Upper lobe of left lung (tissue), 6 donors: ENCODE results near the gene HERPUD1. TPM values are rescaled to one million over a fixed set of nuclear protein-coding genes. Genes with fewer than 3 reads are reported as not detected.
A peak's percentile ranks its signal among the peaks of the same experiment; 100 is the strongest.

Experiments used
- ATAC-seq, 2 donors: fragments of 200-7000 bp; cut with Tn5 transposase; one replicate each; pipeline ENCODE4 v1.9.1; 2022; ENCODE audit warnings: mild to moderate bottlenecking in 2 of 2, moderate library complexity in 2 of 2; ENCODE audit not compliant: low FRiP score in 2 of 2
- DNase-seq, 2 donors: peaks; one replicate each; pipeline ENCODE4 v3.0.0-alpha.2; 2019 to 2020
- H3K27ac ChIP-seq, 4 donors: fragments of 200-600 bp; sonication (generic); one replicate each; pipeline ENCODE4 v1.5.1; 2016 to 2019
- H3K27me3 ChIP-seq, 4 donors: fragments of 200-600 bp; sonication (generic); one replicate each; pipeline ENCODE4 v1.5.1; 2017 to 2019
- H3K36me3 ChIP-seq, 4 donors: fragments of 200-600 bp; sonication (generic); one replicate each; pipeline ENCODE4 v1.5.1; 2016 to 2019
- H3K4me1 ChIP-seq, 4 donors: fragments of 200-600 bp; sonication (generic); one replicate each; pipeline ENCODE4 v1.5.1; 2018 to 2019
- H3K4me3 ChIP-seq, 4 donors: fragments of 200-600 bp; sonication (generic); one replicate each; pipeline ENCODE4 v1.5.1; 2017 to 2019; ENCODE audit warnings: mild to moderate bottlenecking in 2 of 4, moderate library complexity in 1 of 4
- H3K9me3 ChIP-seq, 4 donors: fragments of 200-600 bp; sonication (generic); one replicate each; pipeline ENCODE4 v1.5.1; 2018 to 2019
- EP300 ChIP-seq, 4 donors: sonication (generic); formaldehyde crosslinking; IDR thresholded peaks; one replicate each; pipeline ENCODE4 v1.5.1; 2017; ENCODE audit warnings: antibody characterized with exemption in 4 of 4, control low read depth in 2 of 4
- POLR2A ChIP-seq, 4 donors: fragments of 450-650 bp; IDR thresholded peaks; one replicate each; pipeline ENCODE4 v1.5.1; 2016 to 2017; ENCODE audit warnings: antibody characterized with exemption in 4 of 4, mild to moderate bottlenecking in 2 of 4
- POLR2AphosphoS5 ChIP-seq, 2 donors: sonication (generic); formaldehyde crosslinking; IDR thresholded peaks; one replicate each; pipeline ENCODE4 v1.5.1; 2017; ENCODE audit warnings: antibody characterized with exemption in 2 of 2
- WGBS, 2 donors: methylation state at CpG; one replicate each; pipeline ENCODE4 v1.1.5; 2017 to 2018; 5-methylcytosine and 5-hydroxymethylcytosine counted together
- total RNA-seq, 6 donors: library from RNA; depleted of rRNA in 4 of 6; stranded (reverse); fragments of >200 nt in 4 of 6; gene quantifications; one replicate each; pipeline versions ENCODE4 v1.1.0 to v1.2.1, GENCODE V29; 2016 to 2021
- TF ChIP-seq, protein P1 (sequence below), 6 experiments: fragments of 450-650 bp in 4 of 6; fragments of 200-600 bp in 2 of 6; sonication (generic) in 2 of 6; IDR thresholded peaks; one replicate each; pipeline ENCODE4 v1.5.1; 2016 to 2019; ENCODE audit warnings: antibody characterized with exemption in 6 of 6
- donor health status: DM: no; HTN: no; CAD: no; lungs with moderate emphysema.
- donor health status: DM: no; HTN: yes; CAD: no; lungs with severe emphysema.

The HERPUD1 gene
- total RNA-seq, 6 donors from 2014 or later = 81.0 to 283 (median 196) TPM

DNA sequence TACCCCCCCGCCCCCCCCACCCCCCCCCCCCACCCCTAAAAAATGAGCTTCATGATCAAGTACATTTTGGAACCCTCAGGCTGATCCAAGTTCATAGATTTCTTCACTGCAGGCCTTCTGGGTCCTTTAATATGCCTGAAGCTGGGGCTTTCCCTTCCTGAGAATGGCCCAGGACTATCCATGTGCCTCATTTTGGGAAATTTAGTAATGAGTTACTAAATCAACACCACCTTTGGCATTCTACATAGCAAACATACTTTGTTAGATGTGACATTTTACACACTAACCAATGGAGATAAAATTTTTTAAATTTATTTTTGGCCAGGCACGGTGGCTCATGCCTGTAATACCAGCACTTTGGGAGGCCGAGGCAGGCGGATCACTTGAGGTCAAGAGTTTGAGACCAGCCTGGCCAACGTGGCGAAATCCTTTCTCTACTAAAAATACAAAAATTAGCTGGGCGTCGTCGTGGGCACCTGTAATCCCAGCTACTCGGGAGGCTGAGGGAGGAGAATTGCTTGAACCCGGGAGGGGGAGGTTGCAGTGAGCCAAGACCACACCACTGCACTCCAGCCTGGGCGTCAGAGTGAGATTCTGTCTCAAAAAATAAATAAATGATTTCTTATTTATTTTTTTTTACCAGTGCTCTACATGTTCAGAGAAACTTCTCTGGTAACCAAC lies 14.0 kb downstream of the HERPUD1 start:
- DNase-seq = no peak
- 62 to 65% methylated on average over 12 of the region's 12 CpGs for WGBS, 2 donors
- H3K4me3 ChIP-seq = no peak overlapping the region
- peaks cover 45 to 70% (median 48%) of the 10 kb centered on the region in 4 donors for H3K36me3 ChIP-seq
- TF ChIP-seq POLR2AphosphoS5 (IDR thresholded peaks at IDR 0.05) = peak in 1 of 2 donors; percentile 9
- TF ChIP-seq, protein P1, sequence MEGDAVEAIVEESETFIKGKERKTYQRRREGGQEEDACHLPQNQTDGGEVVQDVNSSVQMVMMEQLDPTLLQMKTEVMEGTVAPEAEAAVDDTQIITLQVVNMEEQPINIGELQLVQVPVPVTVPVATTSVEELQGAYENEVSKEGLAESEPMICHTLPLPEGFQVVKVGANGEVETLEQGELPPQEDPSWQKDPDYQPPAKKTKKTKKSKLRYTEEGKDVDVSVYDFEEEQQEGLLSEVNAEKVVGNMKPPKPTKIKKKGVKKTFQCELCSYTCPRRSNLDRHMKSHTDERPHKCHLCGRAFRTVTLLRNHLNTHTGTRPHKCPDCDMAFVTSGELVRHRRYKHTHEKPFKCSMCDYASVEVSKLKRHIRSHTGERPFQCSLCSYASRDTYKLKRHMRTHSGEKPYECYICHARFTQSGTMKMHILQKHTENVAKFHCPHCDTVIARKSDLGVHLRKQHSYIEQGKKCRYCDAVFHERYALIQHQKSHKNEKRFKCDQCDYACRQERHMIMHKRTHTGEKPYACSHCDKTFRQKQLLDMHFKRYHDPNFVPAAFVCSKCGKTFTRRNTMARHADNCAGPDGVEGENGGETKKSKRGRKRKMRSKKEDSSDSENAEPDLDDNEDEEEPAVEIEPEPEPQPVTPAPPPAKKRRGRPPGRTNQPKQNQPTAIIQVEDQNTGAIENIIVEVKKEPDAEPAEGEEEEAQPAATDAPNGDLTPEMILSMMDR (IDR thresholded peaks at IDR 0.05) = no peak
- no peaks in the 10 kb centered on the region for H3K9me3 ChIP-seq
- H3K27ac ChIP-seq = peak overlapping the region in 3 of 4 donors; percentile 1 to 27 (median 23)
- H3K4me1 ChIP-seq = peaks cover 4 to 15% (median 9%) of the 10 kb centered on the region in 4 donors
- H3K27me3 ChIP-seq = no peaks in the 10 kb centered on the region
- ATAC-seq = no peak

DNA sequence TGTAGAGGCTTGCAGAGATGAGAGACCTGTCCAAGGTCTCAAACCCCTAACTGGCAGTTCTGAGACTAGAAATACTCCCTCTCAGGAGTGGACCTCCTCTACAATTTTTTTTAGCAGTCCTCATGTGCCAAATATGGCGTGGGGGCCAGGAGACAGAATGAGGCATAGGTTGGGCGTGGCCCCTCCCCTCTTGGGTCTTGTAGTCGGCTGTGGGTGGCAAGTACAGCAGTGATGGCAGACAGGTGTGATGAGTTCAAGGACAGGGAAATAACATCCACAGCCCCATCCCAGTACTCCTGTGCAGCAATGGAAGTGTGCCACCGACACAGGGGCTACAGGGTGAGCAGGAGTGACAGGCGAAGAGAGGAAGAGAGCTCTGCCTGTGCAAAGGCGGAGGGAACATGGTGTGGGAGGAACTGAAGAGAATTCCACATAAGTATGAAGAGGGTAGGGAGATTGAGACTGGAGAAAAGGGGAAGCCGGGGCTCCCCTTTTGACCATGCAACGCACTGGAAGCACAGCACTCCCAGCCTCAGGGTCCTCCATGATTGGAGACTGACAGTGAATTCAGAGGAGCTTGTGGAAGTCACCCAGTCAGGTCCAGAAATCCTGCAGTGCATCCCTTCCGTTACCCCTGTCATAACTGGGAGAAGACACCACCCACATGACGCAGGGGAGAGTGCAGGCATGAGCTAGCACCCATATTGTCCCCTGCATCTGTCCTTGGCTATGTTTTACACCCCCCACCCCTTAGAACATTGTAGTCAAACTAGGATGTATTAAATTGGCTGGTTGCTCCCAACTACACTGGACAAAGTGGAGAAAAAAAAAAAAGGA lies 15.0 kb downstream of the HERPUD1 start:
- Histone ChIP-seq H3K27me3 (no peaks in the 10 kb centered on the region), H3K27ac (peak overlapping the region in 2 of 4 donors; percentile 1 to 23), H3K9me3 (no peaks in the 10 kb centered on the region), H3K36me3 (peaks cover 35 to 60% (median 39%) of the 10 kb centered on the region in 4 donors), H3K4me1 (peaks cover 4 to 19% (median 7%) of the 10 kb centered on the region in 4 donors), H3K4me3 (no peak overlapping the region)
- peak; percentile 2 to 17 for ATAC-seq
- no peak for DNase-seq
- TF ChIP-seq POLR2AphosphoS5 (IDR thresholded peaks at IDR 0.05) (no peak), POLR2A (IDR thresholded peaks at IDR 0.05) (no peak), EP300 (IDR thresholded peaks at IDR 0.05) (no peak)
- TF ChIP-seq, protein P1 (IDR thresholded peaks at IDR 0.05) = no peak
- 86 to 88% methylated on average over 9 to 10 of the region's 10 CpGs for WGBS, 2 donors

DNA sequence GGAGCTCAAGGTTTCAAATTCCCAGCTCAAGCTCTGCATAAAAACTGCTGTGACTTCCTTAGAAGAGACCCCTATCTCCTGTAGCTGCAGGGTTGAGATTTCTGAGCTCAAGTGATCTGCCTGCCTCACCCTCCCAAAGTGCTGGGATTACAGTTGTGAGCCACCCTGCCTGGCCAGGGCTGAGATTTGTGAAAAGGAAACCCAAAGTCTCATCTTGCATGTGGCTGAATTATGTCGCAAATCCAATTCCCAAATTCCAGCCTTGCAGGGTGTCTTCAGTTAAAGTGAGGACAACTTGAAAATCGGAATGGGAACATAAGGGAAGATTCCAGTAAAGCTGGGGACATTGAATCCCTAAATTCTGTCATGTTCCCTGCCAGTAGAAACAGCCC lies 15.7 kb downstream of the HERPUD1 start:
- Histone ChIP-seq H3K27me3 (no peaks in the 10 kb centered on the region), H3K4me1 (peaks cover 4 to 19% (median 7%) of the 10 kb centered on the region in 4 donors), H3K27ac (no peak overlapping the region), H3K9me3 (no peaks in the 10 kb centered on the region), H3K36me3 (peaks cover 29 to 53% (median 34%) of the 10 kb centered on the region in 4 donors), H3K4me3 (no peak overlapping the region)
- no peak for DNase-seq
- WGBS, 2 donors = 84 to 95% methylated on average over 2 of the region's 2 CpGs
- TF ChIP-seq POLR2AphosphoS5 (IDR thresholded peaks at IDR 0.05) (no peak), EP300 (IDR thresholded peaks at IDR 0.05) (no peak), POLR2A (IDR thresholded peaks at IDR 0.05) (no peak)
- TF ChIP-seq, protein P1 (IDR thresholded peaks at IDR 0.05) = no peak
- no peak for ATAC-seq

DNA sequence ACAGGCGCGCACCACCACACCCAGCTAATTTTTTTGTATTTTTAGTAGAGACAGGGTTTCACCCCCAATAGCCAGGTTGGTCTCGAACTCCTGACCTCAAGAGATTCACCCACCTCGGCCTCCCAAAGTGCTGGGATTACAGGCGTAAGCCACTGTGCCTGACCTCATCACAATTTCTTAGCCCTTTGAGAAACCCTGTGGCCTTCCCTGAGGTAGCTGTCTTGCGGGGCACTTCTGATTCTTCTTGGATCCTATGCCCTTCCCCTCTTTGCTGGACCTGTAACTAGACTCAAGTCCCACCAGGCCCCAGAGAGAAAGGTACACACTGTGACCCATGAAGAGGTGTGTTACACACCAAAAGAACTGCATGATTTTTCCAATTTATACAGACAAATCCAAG lies 16.3 kb downstream of the HERPUD1 start:
- H3K4me1 ChIP-seq = peaks cover 0 to 19% (median 7%) of the 10 kb centered on the region in 4 donors
- no peak overlapping the region for H3K27ac ChIP-seq
- ATAC-seq (no peak), DNase-seq (no peak)
- no peak overlapping the region for H3K4me3 ChIP-seq
- TF ChIP-seq EP300 (IDR thresholded peaks at IDR 0.05) = no peak
- TF ChIP-seq, protein P1 (IDR thresholded peaks at IDR 0.05) = no peak
- no peak for TF ChIP-seq POLR2A (IDR thresholded peaks at IDR 0.05)
- TF ChIP-seq POLR2AphosphoS5 (IDR thresholded peaks at IDR 0.05) = no peak
- peaks cover 23 to 47% (median 27%) of the 10 kb centered on the region in 4 donors for H3K36me3 ChIP-seq
- H3K9me3 ChIP-seq = no peaks in the 10 kb centered on the region
- WGBS, 2 donors = 96 to 97% methylated on average over 6 of the region's 6 CpGs
- no peaks in the 10 kb centered on the region for H3K27me3 ChIP-seq
